GM19239 (cell line): Measurements from ENCODE around the gene TMEM45B.
"Not testable (repeated sequence)": the region's sequence is repeated elsewhere in the genome, so short reads cannot be mapped to it uniquely, and the experiment has no call there.

Source experiments
- DNase-seq: peaks from one replicate; pipeline ENCODE4 v3.0.0; 2011; ENCODE audit warnings: low spot score; ENCODE audit not compliant: insufficient read length
- FAIRE-seq: peaks from 2 replicates; lab custom pipeline; 2011; peaks lifted over from hg19 to GRCh38; lab: Jason Lieb, UNC

Gene TMEM45B

DNA sequence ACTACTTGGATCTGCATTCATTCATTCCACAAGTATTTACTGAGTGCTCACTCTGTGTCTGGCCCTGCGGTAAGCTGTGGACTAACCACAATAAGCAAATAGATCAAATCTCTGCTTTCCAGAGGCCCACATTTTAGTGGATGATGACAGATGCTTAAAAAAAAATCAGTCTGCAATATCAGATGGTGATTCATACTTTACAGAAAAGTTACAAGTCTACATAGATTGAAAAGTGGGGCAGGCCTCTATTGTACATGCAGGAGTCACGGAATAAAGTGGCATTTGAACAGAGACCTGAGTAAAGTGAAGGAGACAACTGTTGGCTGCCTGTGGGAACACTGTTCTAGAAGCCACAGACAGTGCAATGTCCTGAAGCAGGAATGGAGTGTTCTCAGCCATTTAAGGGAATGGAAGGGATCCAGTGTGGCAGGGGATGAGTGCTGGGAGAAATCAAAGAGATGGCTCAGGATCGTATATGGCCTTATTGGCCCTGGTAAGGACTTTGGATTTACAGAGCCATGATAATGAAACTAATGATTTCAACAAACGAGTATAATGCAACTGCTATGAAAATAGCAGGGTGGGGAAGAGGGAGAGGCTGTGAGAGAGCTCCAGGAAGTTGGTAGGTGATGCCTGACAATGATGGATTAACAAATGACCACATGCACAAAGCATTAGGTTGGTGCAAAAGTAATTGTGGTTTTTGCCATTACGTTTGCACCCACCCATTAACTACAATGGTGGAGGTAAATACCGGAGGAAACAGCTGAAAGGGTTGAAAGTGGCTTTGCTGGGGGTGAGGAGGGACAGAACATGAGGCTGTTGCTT, 31.1 kb downstream of the TMEM45B start:
- no peak for DNase-seq
- FAIRE-seq: no peak

DNA sequence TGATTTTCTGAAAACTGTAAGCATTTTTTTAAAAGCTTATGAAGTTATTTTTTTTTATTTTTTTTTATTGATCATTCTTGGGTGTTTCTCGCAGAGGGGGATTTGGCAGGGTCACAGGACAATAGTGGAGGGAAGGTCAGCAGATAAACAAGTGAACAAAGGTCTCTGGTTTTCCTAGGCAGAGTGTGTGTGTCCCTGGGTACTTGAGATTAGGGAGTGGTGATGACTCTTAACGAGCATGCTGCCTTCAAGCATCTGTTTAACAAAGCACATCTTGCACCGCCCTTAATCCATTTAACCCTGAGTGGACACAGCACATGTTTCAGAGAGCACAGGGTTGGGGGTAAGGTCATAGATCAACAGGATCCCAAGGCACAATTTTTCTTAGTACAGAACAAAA, 31.7 kb downstream of the TMEM45B start:
- not testable (repeated sequence) for FAIRE-seq, DNase-seq

DNA sequence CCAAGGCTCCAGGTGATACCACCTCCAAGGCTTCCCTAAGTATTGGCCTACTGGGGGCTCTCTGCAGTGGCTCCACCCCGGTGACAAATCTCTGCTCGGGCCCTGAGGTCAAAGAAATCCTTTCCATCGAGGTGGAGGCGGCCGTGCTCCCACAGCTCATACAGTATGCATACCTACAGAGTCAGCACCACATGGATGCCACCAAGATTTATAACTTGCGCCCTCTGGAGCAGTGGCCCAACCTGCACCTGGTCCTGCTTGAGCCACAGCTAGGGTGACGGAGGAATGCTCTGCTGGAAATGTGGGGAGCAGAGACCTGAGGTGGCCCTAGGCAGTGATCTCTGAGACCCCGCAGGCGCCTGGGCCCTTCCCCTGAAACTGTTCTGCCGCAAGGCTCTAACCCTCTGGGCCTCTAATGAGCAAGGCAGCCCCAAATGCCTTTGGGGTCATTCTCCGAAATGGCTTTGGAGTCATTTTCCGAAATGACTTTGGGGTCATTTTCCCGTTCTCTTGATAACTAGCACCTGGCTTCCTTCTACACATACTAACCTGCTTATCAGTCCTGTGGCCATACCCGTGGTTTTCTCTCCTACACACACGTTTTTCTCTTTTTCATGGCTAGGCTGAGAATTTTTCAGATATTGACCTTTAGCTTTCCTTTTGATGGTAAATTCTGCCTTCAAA, 33.9 kb downstream of the TMEM45B start:
- FAIRE-seq (no peak), DNase-seq (no peak)

DNA sequence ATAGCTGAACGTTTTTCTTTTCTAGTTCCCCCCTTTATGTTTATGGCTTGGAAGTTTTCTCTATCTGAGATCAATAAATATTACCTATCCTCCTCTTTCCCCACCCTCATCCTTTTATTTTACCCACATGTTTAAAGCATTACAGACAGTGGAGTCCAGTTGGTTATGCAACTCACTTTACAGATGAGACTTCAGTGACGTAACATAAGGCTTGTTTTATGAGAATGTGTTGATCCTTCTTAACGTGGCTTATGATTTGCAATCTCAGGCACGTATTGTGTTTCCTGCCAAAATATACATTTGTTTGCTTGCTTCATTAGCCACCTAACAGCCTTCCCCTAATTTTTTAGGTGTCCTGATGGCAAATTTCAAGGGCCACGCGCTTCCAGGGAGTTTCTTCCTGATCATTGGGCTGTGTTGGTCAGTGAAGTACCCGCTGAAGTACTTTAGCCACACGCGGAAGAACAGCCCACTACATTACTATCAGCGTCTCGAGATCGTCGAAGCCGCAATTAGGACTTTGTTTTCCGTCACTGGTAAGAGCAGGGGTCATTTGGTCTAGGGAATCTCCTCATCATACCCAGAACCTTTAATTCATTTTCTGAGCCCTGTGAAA, 36.6 kb downstream of the TMEM45B start:
- DNase-seq (no peak), FAIRE-seq (no peak)

DNA sequence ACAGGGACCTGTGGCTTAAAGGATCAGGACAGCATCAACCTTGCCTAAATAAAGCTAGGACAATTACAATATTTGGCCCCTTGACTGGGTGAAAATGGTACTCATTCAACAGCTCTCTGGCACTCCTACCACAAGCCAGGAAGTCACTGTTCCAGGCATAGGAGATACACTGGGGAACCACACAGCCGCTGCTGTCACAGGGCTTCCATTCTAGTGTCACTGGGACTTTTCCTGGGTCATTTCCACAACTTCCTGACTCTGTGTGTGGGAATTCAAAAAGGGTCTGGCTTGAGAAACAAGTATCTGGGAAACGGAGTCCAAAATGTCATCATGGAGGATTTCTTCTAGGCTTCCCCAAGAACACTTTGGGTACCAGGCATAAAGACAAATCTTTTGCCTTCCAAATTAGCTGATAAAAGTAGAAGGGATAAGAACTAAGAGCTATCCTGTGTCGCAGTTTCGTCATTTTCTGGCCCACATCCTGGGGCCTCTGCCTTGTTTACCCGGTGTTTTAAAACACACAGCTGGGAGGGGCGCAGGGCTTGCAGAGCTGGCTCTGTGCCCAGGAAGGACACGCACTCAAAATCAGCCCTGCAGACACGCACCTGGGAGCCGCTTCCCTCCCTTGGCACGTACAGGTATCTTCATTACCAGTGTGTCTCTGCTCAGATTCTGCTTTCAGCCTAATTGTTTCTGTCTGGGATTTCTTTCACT, 38.0 kb downstream of the TMEM45B start:
- FAIRE-seq (no peak), DNase-seq (no peak)

DNA sequence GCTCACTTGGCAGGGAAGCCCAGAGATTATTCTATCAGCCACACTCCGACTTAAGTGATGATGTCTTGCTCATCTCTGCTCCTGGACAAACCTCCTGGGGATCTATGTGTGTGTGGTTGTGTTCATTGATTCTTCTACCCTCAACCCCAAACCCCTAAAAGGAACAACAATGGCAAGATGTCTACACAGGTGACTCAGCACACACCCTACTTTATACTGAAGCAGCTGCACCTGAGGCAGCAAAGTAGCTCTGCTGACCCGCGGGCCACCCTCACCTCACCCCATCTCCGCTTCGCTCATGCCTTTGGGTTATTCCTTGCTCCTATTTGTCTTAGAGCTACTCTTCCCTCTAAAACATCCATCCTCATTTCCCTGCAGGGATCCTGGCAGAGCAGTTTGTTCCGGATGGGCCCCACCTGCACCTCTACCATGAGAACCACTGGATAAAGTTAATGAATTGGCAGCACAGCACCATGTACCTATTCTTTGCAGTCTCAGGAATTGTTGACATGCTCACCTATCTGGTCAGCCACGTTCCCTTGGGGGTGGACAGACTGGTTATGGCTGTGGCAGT, 38.7 kb downstream of the TMEM45B start:
- no peak for FAIRE-seq
- DNase-seq: no peak

DNA sequence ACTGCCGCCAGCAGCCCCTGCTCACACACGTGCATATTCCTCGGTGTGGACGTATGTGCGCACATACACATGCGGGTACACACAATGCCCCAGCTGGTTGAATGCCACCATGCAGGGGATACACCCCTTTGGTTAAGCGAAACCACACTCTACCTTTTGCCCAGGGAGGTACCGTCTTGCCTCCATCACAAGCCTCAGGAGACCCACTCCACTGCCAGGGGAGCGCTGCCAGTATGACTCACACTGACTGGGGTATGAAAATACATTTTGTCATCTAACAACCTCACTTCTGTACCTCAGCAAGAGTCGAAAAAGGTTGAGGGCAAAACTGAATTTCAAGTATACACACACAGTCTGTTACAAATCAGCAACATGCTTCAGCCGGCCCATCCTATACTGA, 39.4 kb downstream of the TMEM45B start:
- DNase-seq (no peak), FAIRE-seq (no peak)

DNA sequence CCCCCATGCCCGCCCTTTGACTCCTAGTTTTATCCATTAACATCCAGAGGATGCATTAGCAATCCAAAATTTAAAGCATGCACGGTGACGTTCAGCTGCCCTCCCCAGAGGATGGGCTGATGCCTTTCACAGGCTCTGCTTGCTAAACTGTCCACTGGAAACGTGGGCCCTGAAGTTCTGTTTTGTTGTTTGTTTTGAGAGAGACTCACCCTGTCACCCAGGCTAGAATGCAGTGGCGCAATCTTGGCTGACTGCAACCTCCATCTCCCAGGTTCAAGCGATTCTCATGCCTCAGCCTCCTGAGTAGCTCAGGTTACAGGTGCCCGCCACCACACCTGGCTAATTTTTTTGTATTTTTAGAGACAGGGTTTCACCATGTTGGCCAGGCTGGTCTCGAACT, 40.4 kb downstream of the TMEM45B start:
- no peak for DNase-seq
- FAIRE-seq: no peak

DNA sequence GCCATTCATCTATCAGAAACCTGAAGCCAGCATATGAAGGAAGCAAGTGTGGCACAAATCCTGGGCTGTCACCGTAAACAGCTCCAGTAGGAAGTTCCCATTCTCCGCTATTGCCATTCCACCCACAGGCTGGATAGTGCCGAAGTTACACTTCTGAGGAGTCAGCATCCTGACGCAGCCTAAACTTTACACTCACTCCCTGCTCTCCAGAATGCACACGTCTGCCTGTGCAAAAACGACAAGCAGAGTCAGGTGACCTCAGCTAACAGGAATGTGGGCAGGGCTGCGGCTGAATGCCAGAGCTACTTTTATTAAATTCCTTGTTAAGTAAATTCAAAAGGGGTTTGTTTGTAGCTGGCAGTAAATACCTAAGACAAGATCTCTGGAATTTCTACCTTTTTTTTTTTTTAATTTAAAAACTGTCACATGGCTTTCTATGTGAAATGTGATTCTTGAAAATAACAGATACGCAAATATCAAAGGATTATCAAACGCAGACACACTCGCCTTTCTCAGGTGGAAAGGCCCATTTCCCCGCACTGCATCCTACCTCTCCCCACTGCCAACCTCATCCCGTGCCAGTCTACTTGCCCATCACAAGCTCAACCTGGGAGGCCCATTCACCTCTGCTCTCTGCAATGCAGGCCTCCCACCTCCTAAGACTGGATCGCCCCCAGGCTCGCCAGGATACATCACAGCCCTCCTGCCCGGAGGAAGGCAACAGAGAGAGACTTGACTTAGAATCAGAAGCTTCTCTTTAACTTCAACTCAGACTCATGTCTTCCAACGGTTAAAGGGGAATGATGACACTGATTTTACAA, 46.3 kb downstream of the TMEM45B start:
- FAIRE-seq (no peak), DNase-seq (no peak)

DNA sequence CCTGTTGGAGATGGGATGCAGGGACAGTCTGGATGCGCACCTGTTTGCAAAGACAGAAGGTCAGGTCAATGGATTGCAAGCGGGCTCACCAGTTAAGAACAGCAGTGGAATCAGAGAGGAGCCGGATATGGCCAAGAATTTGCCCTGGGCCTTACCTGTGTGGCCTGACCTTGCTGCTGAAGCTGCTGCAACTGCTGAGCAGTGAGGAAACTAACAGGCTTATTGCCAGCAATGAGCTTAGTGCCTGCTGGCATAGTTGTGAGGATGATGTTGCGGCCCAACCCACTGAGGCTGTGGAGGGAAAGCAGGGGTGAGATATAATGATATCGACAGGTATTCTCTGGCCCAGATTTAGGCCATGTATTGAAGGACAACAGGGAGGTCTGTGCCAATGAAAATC, 49.2 kb downstream of the TMEM45B start:
- DNase-seq (no peak), FAIRE-seq (no peak)

DNA sequence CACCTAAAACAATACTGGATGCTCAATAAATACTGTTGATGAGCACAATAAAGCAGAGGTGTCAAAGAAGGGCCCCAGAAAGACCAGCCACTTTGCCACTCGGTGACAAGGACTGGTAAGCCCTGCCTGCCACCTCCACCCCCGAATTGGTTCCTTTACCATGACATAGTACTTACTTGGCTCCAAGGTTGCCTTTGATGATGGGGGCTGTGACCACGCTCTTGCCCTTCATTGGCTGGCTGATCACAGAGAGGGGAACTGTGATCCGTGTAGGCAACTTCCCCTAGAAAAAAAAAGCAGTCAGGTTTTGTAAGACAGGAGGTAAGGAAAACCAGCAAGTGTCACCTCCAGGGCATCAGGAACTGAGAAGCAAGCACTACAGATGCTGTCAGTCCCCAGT, 50.1 kb downstream of the TMEM45B start:
- FAIRE-seq (no peak), DNase-seq (no peak)

DNA sequence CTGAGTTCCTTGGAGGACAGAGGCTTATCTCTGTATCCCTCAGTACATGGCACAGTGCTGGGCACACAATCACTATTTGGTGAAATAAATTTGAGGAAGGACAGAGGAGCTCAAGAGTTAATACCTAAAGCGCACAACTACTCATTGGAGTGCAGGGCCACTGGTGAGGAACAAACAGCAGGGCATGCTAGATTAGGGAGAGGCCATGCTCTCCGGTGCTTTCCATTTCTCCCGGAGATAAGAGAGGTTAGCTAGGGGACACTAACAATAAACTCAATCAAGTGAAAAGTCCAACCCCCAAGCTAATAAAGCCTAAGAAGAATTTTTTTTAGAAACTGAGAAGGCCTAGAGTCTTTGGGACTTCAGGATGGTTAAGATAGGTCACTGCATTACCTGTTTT, 50.7 kb downstream of the TMEM45B start:
- DNase-seq (no peak), FAIRE-seq (no peak)

DNA sequence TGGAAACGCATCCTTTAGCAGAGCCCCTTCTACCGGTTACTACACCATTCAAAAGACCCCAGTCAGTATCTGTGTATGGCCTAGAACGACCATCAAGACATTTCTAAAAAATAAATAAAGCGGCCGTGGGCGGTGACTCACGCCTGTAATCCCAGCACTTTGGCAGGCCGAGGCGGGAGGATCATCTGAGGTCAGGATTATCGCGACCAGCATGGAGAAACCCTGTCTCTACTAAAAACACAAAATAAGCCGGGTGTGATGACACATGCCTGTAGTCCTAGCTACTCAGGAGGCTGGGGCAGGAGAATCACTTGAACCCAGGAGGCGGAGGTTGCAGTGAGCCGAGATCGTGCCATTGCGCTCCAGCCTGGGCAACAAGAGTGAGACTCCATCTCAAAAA, 53.0 kb downstream of the TMEM45B start:
- not testable (repeated sequence) for DNase-seq, FAIRE-seq

DNA sequence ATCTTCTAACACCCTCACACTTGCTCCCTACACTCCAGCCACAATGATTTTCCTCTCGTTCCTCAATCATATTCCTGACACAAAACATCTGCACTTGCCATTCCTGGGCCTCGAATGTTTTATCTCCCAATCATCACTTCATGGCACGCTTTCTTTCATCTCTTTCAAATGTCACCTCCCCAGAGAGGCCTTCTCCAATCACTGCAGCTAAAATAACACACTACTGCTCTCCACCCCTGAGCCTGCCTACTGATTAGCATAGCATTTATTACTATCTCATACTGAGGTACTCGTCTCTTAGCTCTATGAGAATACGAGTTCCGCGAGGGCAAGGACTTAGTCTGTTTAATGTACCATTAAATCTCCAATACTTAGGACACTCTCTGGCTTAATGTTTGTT, 56.3 kb downstream of the TMEM45B start:
- DNase-seq (no peak), FAIRE-seq (no peak)

DNA sequence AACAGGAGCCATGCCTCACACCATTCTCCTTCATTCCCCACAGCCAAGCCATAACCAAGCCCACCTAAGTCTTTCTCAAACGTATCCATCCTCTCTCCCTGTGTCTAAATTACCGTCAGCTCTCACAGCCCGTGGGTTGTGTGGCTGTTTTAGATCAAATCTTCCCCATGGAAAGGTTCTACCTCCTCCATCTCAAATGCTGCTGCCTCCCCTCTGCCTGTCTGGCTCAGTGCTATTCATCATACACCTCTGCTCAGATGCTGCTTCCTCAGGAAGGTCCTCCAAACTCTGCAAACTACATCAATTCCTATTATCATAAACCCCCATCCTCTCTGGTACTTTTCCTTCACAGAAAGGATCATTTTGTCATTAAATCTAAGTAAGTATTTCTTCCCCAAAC, 64.7 kb downstream of the TMEM45B start:
- FAIRE-seq (no peak), DNase-seq (no peak)

DNA sequence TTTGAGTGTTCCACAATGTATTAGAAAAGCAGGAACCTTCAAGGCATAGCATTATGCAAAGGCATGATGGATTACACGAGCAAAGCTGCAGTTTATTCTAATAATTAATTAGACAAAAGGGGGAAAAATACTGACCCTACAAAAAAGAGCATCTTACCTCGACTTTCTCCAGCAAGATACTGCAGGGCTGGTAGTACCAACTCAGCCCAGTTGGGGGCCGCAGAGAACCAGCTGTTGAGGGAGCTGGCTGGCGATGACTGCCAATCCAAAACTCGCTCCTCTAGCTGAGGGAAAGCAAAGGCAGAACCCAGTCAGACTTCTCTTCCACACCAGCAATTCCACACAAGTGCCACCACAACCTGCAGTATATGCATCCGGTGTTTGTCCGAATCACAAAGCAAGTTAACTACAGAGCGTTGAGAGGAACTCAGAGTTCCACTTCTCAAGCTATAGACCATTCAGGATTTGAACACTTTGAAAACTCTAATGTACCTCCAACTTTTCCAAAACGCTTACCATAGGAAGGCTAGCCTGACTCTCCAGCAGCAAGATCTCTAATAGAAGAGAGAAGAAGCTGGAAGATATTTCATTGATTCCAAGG, 66.0 kb downstream of the TMEM45B start:
- FAIRE-seq (no peak), DNase-seq (peak; percentile 24)

DNA sequence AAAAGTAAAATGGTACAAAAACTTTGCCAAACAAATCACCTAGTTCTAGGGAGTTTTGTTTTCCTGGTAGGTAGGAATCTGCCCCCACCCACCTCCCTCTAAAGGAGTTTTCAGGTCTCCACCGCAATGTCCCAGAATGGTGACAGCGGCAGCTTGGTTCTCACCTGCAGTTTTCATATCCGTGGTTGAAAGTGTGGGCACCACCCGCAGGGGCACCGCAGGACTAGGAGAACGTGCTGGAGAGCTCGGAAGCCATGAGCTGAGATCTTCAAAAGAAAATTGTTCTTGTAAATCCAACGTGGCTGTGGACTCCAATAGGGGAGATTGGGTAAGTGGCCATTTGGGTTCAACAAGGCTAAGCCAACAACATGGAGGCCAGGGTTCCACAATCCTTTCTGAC, 68.9 kb downstream of the TMEM45B start:
- DNase-seq: no peak
- FAIRE-seq: no peak

DNA sequence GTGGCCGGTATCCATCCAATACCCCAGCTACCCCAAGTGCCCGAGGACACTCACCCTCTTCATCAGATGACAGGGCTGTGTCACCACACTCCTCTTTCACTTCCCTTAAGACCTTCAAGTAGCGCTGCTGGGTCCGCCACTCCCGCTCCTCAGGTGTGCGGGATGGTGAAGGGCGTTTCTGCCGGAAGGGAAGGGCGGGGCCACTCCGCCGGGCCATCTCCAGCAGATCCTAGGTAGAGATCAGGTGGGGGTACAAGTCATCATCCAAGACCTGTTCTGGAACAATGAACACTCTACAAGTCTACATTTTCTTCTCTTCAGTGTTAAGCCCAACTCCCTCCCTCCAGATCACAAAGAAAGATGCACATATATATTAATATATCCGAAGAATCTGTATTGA, 69.7 kb downstream of the TMEM45B start:
- no peak for DNase-seq
- FAIRE-seq: no peak

DNA sequence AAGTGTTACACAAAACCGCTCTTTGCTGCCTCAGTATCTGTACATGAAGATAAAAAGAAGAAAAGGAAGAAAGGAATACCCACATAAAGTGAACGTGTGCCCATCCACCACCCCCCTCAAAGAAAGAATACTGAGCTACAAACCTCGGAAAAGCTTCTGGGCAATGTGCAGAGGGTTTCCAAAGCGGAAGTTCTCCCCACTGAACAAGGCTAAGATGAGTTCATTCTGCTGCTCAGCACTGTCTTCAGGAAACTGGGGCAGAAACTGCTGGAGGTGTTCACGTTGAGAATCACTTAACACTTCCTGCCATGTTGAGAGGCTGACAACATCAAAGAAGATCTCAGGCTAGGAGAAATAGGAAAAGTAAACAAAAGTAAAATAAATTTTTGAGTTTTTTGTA, 72.8 kb downstream of the TMEM45B start:
- FAIRE-seq (no peak), DNase-seq (no peak)
